B cell (primary cell): ENCODE data around the gene UPF1. TPM values are rescaled to one million over a fixed set of nuclear protein-coding genes. Genes with fewer than 3 reads are reported as not detected.
A peak's percentile ranks its signal among the peaks of the same experiment; 100 is the strongest.

Experiments used
- ATAC-seq: fragments of 200-7000 bp; cut with Tn5 transposase; one replicate; pipeline ENCODE4 v1.10.0; 2021; ENCODE audit warnings: low read depth, mild to moderate bottlenecking, moderate number of reproducible peaks, moderate library complexity
- CTCF ChIA-PET: fragments of 350-600 bp; sonication (Branson Sonifier 250); formaldehyde crosslinking; loops from one replicate; lab custom pipeline; 2021; ENCODE audit warnings: antibody characterized with exemption, inconsistent platforms; lab: Charles Lee
- POLR2A ChIA-PET: fragments of 350-600 bp; sonication (Branson Sonifier 250); formaldehyde crosslinking; loops from one replicate; lab custom pipeline; 2021; ENCODE audit warnings: antibody characterized with exemption; lab: Charles Lee
- DNase-seq: peaks from one replicate; pipeline ENCODE4 v3.0.0; 2013
- H2AFZ ChIP-seq: 2 replicates; pipeline ENCODE4 v1.6.1; 2012; ENCODE audit warnings: mild to moderate bottlenecking, low read depth, low read length; ENCODE audit not compliant: insufficient read depth, poor library complexity, severe bottlenecking
- H3K27ac ChIP-seq, 2 donors: 1 replicate in 1 of 2; 2 replicates in 1 of 2; pipeline ENCODE4 v1.5.1; 2012 to 2013; ENCODE audit warnings: low read length in 2 of 2, mild to moderate bottlenecking in 2 of 2, moderate library complexity in 1 of 2
- H3K27me3 ChIP-seq, 4 experiments: fragments of 200-600 bp in 1 of 4; sonication (generic) in 1 of 4; replicated peaks in 1 of 4; 1 replicate in 2 of 4; 2 replicates in 2 of 4; pipeline versions ENCODE4 v1.6.1 to v1.7.0; 2013 to 2016; ENCODE audit warnings: low read length in 3 of 4, mild to moderate bottlenecking in 2 of 4, mixed read lengths in 1 of 4, moderate library complexity in 1 of 4; ENCODE audit not compliant: insufficient read depth in 4 of 4, control insufficient read depth in 3 of 4; ENCODE audit errors: control extremely low read depth in 1 of 4
- H3K36me3 ChIP-seq, 2 experiments: replicated peaks in 1 of 2; 1 replicate in 1 of 2; 2 replicates in 1 of 2; pipeline versions ENCODE4 v1.6.1 to v1.7.1; 2013; ENCODE audit warnings: low read length in 1 of 2; ENCODE audit not compliant: insufficient read depth in 2 of 2, control insufficient read depth in 1 of 2; ENCODE audit errors: control extremely low read depth in 1 of 2, extremely low read depth in 1 of 2
- H3K4me1 ChIP-seq, 2 donors: fragments of 200-600 bp in 1 of 2; sonication (generic) in 1 of 2; 1 replicate in 1 of 2; 2 replicates in 1 of 2; pipeline versions ENCODE4 v1.5.1 to v1.6.1; 2013 to 2017; ENCODE audit warnings: low read length in 2 of 2; ENCODE audit not compliant: control insufficient read depth in 2 of 2, insufficient read depth in 2 of 2
- H3K4me2 ChIP-seq: replicated peaks from 2 replicates; pipeline ENCODE3; 2012; ENCODE audit warnings: mild to moderate bottlenecking, low read depth, low read length; ENCODE audit not compliant: poor library complexity, severe bottlenecking
- H3K4me3 ChIP-seq, 5 experiments: fragments of 200-600 bp in 1 of 5; sonication (generic) in 1 of 5; 1 replicate in 3 of 5; 2 replicates in 2 of 5; pipeline versions ENCODE4 v1.5.1 to v1.7.0; 2011 to 2016; ENCODE audit warnings: low read length in 4 of 5, mild to moderate bottlenecking in 4 of 5, low read depth in 2 of 5, control low read depth in 1 of 5, moderate library complexity in 1 of 5; ENCODE audit not compliant: insufficient read depth in 1 of 5; ENCODE audit errors: control extremely low read depth in 1 of 5, extremely low read depth in 1 of 5
- H3K79me2 ChIP-seq: fragments of 200-600 bp; sonication (generic); one replicate; pipeline ENCODE4 v1.6.0; 2016; ENCODE audit warnings: low read length; ENCODE audit not compliant: control insufficient read depth, insufficient read depth
- H3K9ac ChIP-seq: fragments of 200-600 bp; sonication (generic); 2 replicates; pipeline ENCODE4 v1.6.1; 2017; ENCODE audit warnings: mild to moderate bottlenecking, low read length, moderate library complexity
- H3K9me3 ChIP-seq, 3 donors: one replicate each; pipeline versions ENCODE4 v1.6.1 to v1.7.1; 2013; ENCODE audit warnings: low read length in 2 of 3; ENCODE audit not compliant: control insufficient read depth in 2 of 3, insufficient read depth in 1 of 3; ENCODE audit errors: control extremely low read depth in 1 of 3
- H4K20me1 ChIP-seq: 2 replicates; pipeline ENCODE4 v1.6.0; 2012; ENCODE audit warnings: mild to moderate bottlenecking, low read length; ENCODE audit not compliant: insufficient read depth, control insufficient read depth, poor library complexity, severe bottlenecking
- H3K27ac Mint-ChIP-seq: one replicate; pipeline ENCODE4 v1.8.0; 2021; ENCODE audit warnings: mixed read lengths
- H3K27me3 Mint-ChIP-seq: one replicate; pipeline ENCODE4 v1.8.0; 2021; ENCODE audit warnings: mixed read lengths
- H3K4me1 Mint-ChIP-seq: one replicate; pipeline ENCODE4 v1.8.0; 2021; ENCODE audit warnings: mixed read lengths
- H3K4me3 Mint-ChIP-seq: one replicate; pipeline ENCODE4 v1.8.0; 2021; ENCODE audit warnings: mixed read lengths
- H3K9me3 Mint-ChIP-seq: one replicate; pipeline ENCODE4 v1.8.0; 2022; ENCODE audit warnings: mixed read lengths; ENCODE audit not compliant: insufficient read depth
- CTCF ChIP-seq: fragments of 200-600 bp; IDR thresholded peaks from one replicate; pipeline ENCODE4 v1.8.0; 2022; ENCODE audit warnings: antibody characterized with exemption, mild to moderate bottlenecking
- EZH2 ChIP-seq: IDR thresholded peaks from 2 replicates; pipeline ENCODE4 v1.6.1; 2012; ENCODE audit warnings: borderline replicate concordance, low read depth, mild to moderate bottlenecking, moderate library complexity, low read length; ENCODE audit not compliant: insufficient read depth, poor library complexity, severe bottlenecking
- WGBS: methylation state at CpG from one replicate; pipeline ENCODE4 v1.1.5; 2013; ENCODE audit warnings: missing lambda C conversion rate; ENCODE audit not compliant: insufficient coverage; 5-methylcytosine and 5-hydroxymethylcytosine counted together
- intact Hi-C: fragments of 100-400 bp; cut with micrococcal nuclease; formaldehyde crosslinking; loops from one replicate; pipeline ENCODE4 v1.10.0; 2022
- polyA plus RNA-seq: library from polyadenylated mRNA; depleted of rRNA; stranded (reverse); fragments of >200 nt; gene quantifications from 2 replicates; pipeline ENCODE4 v1.2.3, GENCODE V29; 2012
- total RNA-seq, 2 donors: library from RNA; stranded (reverse); fragments of 120-200 nt in 1 of 2; gene quantifications; 1 replicate in 1 of 2; 2 replicates in 1 of 2; pipeline versions ENCODE4 v1.2.3 to v1.2.4, GENCODE V29; 2013 to 2022

UPF1 gene
- total and polyA plus RNA-seq, 2 donors (not counting 1 experiment from before 2014, with no cell fraction given): 51.9 to 98.6 TPM

- Mint-ChIP-seq H3K4me1 (peaks cover 47% of the 10 kb centered on the region), H3K27me3 (peaks cover 62% of the 10 kb centered on the region), H3K9me3 (no peaks in the 10 kb centered on the region), H3K27ac (peak overlapping the region; percentile 34), H3K4me3 (peak overlapping the region; percentile 92)
- Histone ChIP-seq H3K79me2 (no peaks in the 10 kb centered on the region), H2AFZ (peak overlapping the region; percentile 65), H4K20me1 (peaks cover 12% of the 10 kb centered on the region), H3K4me3 (peak overlapping the region in 4 of 5 experiments; percentile 19 to 53 (median 38)), H3K27me3 (peaks cover 0 to 85% (median 37%) of the 10 kb centered on the region in 4 experiments), H3K9me3 (peaks cover 0 to 62% (median 0%) of the 10 kb centered on the region in 3 donors), H3K27ac (no peak overlapping the region), H3K4me2 (peak overlapping the region; percentile 91), H3K36me3 (no peaks in the 10 kb centered on the region), H3K4me1 (peaks cover 46 to 52% of the 10 kb centered on the region in 2 donors), H3K9ac (peak overlapping the region; percentile 59)
- ATAC-seq (no peak), DNase-seq (no peak)
- intact Hi-C loops: loop anchor here (5.0 kb wide), 2 partner anchors 43 to 152 kb away; partner anchors contain the start of genes KLHL26 and UPF1
- TF ChIP-seq EZH2: no peak
- TF ChIP-seq CTCF: no peak
- ChIA-PET CTCF (no interaction called here), POLR2A (no interaction called here)
- WGBS: 5% methylated on average over 35 of the region's 38 CpGs
These were observed 42.3 kb upstream of the UPF1 start for GRCh38 chr19:18789422-18789869.

GRCh38 chr19:18789883-18790565, 41.7 kb upstream of the UPF1 start:
- no peak for TF ChIP-seq CTCF
- peaks cover 0 to 57% (median 0%) of the 10 kb centered on the region in 3 donors for H3K9me3 ChIP-seq
- H3K9ac ChIP-seq: peak overlapping the region; percentile 59
- H3K36me3 ChIP-seq: no peaks in the 10 kb centered on the region
- H3K79me2 ChIP-seq: no peaks in the 10 kb centered on the region
- POLR2A ChIA-PET: no interaction called here
- intact Hi-C loops: loop anchor here (5.0 kb wide), 2 partner anchors 42 to 153 kb away; partner anchors contain the start of genes KLHL26 and UPF1
- ATAC-seq (peak; percentile 55), DNase-seq (peak; percentile 74)
- H3K4me3 ChIP-seq: peak overlapping the region in 4 of 5 experiments; percentile 19 to 53 (median 38)
- Mint-ChIP-seq H3K27me3 (peaks cover 59% of the 10 kb centered on the region), H3K4me1 (peaks cover 44% of the 10 kb centered on the region), H3K4me3 (peak overlapping the region; percentile 92), H3K27ac (peak overlapping the region; percentile 67), H3K9me3 (no peaks in the 10 kb centered on the region)
- 1% methylated on average over 47 of the region's 65 CpGs for WGBS
- H3K27ac ChIP-seq: no peak overlapping the region
- H2AFZ ChIP-seq: peak overlapping the region; percentile 65
- peak overlapping the region; percentile 91 for H3K4me2 ChIP-seq
- H3K4me1 ChIP-seq: peaks cover 46 to 49% of the 10 kb centered on the region in 2 donors
- H3K27me3 ChIP-seq: peaks cover 0 to 83% (median 38%) of the 10 kb centered on the region in 4 experiments
- CTCF ChIA-PET: no interaction called here
- H4K20me1 ChIP-seq: peaks cover 12% of the 10 kb centered on the region
